Cerebellar cortex (tissue), 1 donor: ENCODE measurements around the gene SRC.

Source experiments
- DNase-seq: peaks from one replicate; pipeline ENCODE4 v3.0.0-alpha.2; 2015; ENCODE audit warnings: low spot score

The SRC gene

DNA sequence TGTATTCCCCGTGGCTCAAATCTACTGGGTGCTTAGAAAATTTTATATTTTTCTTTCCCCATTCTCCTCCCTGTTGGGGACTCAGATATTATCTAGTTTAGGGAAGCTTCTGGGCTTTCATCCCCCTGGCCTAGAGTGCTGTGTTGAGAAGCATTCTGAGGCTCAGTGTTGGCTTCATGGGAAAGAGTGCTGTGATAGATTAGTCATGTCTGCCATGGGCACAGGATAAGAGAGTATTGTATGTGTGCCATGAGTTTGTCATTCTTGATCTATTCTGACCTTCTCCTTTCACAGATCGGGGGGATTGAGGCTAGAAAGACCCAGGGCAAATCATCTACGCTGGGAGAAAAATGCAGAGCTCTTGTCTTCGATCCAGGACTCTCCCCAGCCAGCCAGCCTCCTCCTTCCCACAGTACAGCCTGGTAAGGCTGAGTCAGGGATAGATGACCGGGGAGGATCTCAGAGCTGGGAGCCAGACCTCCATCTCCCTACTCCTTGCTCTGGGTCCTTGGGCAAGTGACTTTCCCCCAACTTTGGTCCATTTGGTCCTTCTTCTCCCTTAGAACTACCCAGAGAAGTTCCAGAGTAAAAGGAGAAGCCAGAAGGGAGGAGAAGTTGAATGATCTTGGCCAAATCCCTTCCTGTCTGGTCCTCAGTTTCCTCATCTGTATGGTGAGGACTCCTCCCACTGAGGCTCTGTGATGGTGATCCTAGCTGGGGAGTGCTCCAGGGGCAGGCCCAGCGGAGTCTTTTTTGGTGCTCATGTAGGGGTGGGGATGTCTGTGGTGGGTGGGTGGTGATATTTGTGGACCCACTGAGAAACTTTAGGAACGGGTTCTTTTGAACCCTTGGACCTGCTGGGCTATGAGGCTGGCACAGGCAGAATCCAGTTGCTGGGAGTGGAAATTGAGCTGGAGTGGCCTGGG is 5.0 kb downstream of the SRC start:
- DNase-seq, result no peak

DNA sequence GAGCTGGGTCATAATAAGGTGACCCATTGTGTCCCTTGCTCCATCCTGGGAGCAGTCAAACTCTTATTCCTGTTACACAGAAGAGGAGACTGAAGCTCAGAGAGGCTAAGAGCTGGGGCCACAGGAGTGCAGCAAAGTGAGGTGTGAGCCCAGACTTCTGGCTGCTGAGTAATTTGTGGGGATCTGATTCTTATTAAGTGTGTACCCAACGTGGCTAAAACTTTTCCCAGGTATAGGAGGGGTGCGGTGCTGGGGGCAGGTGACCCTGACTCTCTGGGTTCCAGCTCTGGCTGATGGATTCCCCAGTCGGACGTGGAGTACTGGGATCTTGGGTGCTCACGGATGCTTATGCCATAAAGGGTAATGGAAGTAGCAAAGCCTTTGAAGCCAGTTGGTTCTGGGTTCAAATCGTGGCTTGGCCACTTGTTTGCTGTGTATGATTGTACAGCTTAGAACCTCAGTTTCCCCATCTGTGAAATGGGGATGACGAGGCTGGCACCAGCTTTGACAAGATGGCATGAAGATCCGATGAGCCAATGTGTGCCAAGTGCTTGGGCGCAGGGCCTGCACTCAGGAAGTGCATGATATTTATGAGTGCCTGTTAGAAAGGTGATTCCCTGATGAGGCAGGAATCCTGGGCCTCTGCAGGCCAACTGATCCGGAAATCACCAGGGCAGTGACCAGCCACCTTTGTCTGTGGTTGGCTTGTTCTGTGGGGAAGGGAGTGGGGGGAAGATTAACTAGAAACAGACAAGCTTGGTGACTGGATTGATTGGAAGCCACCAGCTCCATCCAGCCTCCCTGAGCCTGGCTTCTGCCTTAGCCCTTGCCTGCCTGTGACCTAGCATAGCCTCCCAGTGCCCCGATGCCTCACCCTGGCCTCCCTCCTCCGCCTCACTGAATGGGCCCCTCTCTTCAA is 6.0 kb downstream of the SRC start:
- DNase-seq, result no peak

DNA sequence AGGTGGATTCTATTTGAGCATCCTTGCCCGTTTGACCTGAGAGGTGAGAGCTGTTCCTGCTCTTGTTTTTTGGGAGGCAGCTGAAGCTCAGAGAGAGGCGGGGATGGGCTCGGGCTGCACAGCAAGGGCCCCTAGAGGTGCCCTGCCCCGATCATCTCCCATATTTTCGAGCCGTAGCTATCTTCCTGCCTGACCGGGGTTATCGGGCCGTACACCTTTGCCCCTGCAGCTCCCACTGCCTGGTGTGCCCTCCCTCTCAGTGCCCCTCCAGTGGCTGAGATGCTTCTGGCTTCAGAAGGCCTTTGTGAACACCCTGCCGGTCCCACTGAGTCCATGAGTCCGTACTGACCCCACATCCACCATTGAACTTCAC is 6.7 kb downstream of the SRC start:
- no peak for DNase-seq

DNA sequence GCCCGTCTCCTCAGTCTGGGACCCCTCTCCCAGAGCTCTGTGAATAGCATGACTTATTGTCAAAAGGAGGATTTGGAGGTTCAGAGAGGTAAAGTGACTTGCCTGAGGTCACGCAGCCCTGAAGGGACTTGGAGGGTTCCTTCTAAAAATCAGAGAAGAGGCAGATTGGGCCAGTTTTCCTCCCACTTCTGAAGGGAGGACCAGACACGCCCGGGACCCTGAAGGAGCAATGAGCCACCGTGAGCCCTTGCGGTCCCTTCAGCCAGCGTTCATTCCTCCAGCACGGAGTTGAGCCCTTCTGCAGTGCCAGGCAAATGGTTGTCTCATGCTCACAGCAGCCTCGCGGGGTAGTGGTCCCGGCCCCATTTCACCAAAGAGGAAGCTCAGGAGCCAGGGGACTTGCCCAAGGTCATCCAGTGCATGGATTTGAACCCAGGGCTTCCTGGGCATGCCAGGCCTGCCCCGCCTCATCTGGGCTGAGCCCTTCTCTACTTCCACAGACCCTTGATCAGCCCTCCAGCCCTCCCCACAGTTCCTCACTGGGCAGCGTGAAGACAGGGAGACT is 7.4 kb downstream of the SRC start:
- DNase-seq, result no peak

DNA sequence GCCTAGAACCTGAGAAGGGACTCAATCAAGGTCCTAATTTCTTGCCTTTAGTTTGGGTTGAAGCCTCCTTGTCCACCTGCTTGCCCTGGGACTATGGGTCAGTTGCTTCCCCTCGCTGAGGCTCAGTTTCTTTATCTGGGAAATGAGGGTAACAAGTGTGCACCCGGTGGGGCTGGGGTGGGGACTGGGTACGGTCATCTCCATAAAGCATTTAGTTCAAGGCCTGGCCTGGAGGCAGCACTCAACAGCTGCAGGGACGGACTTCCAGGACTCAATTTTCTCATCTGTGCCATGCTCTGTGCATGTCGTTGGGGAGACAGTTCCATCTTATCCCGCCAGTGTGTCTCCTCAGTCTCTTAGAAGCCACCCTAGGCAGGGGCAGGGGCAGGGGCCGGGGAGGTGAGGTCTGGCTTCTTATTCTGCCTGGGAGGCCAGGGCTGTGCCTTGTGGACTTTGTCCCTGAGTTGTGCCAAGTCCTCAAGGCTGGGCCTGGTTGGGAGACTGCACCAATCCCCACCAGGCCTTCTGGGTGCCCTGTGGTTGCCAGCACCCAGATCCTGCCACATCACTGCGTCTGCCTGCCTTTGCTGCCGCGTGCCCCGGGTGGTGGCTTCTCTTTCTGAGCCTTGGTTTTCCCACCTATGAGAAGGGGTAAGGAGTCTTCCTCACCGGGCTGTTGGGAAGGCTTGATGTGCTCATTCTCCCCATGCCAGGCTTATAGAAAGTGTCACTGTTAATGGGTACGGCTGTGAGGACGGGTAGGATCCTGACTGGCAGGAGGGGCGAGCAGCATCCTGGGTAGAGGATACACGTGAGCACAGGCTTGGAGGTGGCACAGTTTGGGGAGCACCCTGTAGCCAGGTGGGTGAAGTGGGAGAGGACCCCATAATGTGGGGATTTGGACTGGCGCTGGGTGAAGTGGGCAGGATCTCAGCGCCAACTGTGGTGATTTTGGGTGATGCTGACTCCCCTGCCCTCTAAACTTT is 8.6 kb downstream of the SRC start:
- no peak for DNase-seq

DNA sequence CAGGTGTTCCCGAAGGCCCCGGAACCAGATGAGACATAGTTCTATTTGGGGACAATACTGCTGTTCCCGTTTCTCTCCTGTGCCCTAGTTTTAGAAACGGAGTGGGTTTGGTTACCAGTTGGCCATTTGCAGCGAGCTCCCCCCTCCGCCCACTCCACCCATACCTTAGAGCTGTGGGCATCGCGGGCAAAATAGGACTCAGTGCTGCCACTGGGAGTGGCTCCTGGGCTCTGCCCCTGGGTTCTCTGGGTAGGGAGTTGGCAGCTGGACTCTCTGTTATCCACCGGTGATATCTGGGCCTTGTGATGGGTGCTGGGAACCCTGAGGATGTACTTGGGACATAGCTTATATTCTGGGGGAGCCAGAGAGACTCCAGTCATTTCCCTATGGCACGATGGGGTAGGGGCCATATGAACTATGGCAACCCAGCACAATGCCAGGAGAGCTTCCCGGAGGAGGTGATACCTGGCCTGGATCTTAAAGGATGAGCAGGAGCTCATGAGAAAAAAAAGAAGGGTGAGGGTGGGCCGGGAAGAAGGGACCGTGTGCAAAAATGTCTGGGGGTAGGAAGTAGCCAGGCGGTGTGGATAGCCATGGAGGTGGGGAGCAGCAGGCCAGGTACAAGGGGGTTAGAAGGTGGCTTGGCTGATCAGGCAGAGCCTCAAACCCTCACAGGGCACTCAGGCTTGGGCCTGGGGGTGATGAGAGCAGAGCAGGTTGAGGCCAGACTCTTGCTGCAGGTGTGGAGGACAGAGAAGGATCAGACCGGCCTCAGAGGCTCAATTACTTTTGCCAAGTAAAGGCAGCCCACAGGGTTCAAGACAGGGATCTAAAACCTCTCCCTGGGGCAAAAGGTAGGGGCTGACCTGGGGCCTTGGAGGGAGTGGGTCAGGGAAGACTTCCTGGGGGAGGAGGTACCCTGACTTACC is 9.6 kb downstream of the SRC start:
- DNase-seq, result no peak

DNA sequence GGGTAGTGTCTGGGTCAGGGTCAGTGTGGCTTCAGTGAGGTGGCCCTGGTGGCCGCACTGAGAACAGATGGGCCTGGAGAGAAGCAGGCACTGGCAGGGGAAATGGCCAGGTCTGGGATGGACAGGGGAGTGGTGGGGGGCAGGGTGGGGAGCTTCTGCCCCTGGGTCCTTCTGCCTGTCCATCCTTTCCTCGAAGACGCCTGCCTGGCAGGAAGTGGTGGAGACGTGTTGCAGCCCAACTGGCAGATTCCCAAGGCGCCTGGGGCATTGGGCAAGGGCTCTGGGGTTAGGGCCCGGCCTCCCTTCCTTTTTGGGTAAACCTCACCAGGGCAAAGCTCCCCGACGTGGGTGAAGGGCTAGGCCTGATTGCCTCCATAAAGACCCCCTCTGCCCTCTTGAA is 10.4 kb downstream of the SRC start:
- no peak for DNase-seq

DNA sequence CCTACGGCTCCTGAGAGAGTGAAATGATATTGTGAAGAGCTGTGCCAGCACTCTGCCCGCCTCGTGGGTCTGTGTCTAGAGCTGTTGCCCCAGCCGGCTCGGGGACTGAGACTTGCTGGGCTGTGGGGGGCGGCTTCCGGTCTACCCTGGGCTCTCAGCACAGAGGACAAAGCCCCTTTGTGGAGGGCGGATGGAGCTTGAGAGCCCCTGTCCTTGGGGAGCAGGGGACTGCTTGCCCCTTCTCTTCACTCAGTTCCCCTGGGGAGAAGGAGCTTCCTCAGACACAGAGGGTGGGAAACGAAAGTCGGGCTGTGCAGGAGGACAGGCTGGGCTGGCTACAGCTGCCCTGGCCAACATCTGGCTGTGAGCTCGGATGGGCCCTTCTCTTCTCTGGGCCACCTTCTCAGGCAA is 11.0 kb downstream of the SRC start:
- DNase-seq, result no peak

DNA sequence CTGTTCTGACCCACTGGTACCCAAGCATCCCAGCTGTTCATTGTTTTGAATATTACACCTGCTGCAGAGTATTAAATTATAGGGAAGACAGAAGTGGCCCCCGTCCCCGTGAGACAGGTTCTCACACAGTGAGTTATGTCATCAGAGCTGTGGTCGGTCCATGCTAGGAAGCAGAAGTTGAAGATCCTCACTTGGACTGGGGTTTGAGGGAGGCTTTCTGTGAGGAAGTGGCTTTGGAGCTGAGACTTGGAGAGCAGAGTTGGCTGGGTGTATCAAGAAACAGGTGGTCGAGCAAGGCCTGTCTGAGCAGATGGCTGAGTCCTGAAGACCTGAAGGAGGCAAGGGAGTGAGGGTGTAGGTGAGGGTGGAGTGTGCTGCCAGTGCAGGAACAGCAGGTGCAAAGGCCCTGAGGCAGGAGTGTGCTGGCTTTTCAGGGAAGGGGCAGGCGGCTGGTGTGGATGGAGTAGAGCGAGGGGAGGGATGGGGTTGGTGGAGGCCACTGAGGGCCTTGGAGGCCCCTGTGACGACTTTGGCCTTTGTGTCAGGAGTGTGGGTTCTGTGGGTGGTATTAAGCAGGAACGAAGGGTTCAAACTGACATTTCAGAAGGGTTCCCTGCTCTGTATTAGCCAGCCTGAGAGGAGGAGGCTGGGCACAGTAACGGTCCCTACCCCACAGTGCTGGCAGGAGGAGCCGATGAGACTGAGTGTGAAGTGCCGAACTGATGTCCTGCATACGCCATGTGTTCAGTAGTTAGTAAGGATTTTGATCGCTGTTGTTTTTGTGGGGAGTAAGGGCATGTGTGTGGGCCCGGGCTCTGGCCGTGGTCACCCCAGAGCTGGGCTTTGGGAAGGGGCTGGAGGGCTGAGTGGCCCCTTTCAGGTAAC is 11.8 kb downstream of the SRC start:
- no peak for DNase-seq

DNA sequence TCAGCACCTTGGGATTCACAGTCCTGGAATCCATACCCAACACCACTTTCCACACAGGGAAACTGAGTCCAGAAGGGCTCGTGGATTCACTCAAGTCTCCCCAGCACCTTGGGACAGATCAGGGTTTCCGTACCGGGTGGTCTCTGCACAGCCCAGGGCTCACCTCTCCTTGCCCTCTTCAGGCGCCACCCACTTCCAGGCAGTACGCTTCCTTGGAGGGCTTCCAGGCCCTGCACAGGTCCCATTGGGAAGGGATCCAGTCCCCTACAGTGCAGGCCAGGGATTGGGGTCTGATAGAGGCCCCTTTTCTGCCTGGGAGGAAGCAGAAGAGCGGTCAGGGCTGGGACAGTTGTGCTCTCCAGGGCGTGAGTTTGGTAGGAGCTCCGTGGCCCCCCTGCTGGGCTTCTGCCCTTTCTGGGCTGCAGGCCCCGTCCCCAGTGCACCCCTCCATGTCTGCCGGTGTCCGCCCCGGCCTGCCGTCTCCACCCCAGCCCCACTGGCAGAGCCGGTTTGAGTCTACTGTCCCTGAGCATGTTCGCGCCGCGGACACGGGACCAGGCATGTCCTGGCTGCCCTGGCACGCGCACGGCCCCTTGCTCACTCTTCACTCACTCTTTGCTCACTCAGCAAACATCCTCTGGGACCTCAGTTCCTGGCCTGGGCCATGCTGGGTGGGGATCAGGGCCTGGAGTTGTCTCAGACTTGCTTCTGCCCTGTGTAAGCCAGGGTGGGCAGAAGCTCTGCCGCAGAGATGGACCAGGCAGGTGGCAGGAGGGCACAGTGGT is 12.6 kb downstream of the SRC start:
- no peak for DNase-seq

DNA sequence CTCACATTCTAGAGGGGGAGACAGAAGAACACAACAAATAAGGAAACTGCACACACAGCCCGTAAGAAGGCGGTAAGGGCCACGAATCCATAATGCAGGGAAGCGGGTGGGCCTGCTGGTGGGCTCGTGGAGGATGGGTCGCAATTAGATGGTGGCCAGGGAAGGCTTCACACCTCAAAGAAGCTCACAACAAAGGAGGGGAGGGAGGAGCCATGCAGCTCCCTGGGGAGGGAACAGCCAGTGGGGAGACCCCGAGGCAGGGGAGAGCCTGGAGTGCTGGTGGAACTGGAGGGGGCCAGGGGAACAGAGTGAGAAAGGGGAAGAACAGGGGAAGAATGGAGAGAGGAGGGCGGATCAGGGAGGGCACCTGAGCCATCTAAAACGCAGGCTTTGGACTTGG is 13.4 kb downstream of the SRC start:
- no peak for DNase-seq

DNA sequence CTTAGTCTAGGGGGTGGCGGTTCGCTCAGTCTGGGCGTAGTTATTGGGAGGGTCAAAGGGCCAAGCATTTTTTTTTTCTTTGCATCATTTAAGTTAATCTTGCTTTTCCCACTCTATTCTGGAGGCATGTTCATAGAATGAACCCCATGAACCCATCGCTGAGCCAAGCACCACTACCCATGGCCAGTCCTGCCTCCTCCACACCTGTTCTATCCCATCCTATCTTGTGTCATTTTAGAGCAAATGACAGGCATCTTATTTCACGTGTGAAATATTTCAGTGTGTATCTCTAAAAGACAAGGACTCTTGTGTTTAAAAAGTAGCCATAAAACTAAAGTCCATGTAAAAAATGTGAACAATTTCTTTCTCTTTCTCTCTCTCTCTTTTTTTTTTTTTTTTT is 13.9 kb downstream of the SRC start:
- no peak for DNase-seq

DNA sequence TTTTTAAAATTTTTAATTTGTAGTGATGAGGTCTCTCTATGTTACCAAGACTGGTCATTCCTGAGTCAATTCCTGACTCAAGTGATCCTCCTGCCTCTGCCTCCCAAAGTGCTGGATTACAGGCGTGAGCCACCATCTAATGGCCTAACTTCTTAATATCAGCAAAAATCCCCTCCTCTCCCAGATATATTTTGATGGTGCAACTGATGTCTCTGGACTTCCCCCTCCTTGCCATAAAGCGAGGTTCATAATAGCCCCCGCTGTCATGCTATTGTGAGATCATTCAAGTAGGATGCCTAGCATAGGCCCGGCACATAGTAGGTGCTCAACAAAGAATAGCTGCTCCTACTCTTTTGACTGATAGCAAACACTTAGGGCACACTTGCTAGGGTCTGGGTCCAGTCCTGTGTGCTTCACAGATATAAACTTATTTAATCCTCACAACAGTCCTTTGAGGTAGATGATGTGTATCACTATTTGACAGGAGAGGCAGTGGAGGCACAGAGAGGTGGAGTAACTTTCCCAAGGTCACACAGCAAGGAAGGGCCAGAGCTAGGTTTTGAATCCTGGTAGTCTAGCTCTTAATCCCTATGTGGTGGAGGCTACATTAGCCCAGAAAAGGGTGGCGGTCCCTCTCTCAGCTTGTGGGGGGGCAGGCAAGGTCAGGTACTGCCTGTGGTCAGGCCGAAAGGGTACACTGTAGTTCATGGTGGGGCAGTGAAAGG is 14.6 kb downstream of the SRC start:
- DNase-seq, result no peak

DNA sequence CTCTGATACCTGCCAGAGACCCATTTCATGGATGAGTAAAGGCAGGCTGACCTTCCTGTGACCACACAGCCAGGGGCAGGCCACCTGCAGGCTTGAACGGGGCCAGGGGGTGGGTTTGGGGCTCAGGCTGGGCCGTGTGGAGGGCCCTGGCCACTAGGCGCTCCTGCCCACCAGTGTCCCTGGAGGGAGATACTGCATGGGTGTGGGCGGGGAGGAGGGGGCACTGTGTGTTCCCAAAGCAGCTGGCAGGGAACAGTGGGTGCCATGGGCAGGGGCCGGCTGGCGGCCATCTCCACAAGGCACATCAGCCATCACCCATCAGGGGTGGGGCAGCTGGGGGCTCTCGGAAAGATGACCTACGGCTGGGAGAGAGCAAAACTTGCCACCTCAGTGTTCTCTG is 15.4 kb downstream of the SRC start:
- no peak for DNase-seq

DNA sequence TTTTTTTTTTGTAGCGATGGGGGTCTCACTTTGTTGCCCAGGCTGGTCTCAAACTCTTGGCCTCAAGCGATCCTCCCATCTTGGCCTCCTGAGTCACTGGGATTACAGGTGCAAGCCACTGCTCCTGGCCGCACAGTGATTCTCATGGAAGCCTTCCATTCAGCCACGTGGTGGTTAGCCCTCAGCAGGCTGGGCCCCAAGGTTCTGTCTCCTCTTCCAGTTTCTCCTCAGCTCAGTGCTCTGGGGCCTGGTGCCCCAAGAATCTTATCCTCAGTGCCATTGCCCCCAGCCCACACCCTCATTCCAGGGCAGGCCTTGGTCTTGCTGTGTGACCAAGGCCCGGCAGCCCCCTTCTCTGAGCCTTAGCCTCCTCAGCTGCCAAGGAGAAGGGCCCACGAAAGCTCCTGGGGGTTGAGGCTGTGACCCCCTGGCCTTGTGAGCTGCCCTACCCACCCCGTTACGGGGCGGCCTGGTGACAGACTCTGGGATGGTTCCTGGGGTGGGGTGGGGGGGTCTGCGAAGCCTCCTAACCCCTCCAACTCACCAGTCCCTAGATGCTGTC is 16.4 kb downstream of the SRC start:
- no peak for DNase-seq

DNA sequence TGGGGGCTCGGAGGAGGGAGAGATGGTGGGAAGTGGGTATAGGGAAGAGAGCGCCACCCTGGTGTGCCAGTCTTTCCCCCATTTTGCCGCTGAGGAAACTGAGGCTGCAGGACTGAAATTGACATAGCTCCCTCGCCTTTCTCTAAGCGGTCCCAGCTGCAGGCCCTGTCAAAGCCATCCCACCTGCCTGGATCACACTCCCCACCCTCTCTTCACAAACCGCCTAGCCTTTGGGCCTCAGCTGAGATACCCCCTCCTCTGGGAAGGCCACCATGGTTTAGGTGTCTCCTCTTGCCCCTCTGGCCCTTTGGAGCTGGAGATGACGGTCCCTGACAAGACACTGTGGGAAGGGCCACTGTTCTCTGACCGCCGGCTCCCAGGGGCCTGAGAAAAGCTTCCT is 16.9 kb downstream of the SRC start:
- DNase-seq, result no peak

DNA sequence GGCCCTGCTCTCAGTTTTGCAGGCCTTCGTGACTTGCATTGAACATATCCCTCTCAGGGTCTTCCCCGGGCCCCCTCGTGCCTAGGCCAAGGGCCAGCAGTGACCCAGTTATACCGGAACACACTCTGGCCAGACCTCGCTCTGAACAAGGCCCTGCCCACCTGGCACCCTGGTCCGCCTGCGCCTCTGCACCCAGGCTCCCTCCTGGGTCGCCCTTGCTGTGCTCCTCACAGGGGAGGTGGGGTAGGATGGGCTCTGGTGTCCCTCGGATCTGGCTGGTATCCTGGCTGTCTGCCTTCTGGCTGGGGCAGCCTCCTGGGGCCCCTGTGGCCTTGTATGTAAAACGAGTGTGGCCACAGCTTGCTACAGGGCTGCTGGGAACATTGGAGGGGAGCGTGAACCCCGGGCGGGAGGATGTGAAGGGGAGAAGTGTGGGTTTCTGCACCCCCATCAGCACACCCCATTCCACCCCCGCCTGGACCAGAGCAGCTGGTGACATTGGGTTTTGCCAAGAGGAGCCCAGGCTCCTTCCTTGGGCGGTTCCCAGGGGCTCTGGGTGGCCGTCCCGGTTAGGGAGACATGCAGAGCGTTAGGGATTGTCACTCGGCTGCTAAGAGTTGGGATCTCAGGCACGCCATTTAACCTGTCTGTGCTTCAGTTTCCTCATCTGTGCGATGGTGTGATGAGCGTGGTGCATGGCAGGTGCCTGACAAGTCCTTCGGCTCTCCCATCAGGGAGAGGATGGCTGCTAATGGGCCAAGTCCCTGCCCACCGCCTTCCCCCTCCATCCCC is 17.5 kb downstream of the SRC start:
- no peak for DNase-seq
